Loucy (cell line): ENCODE measurements around the gene HERC5.

Source experiments
- EZH2phosphoT487 ChIP-seq: fragments of 200-600 bp; IDR thresholded peaks from 2 replicates; pipeline ENCODE4 v1.6.1; 2018; ENCODE audit warnings: antibody characterized with exemption, mild to moderate bottlenecking, moderate library complexity, borderline replicate concordance
- TF ChIP-seq, protein P1 (sequence below): fragments of 200-600 bp; sonication (generic); conservative IDR thresholded peaks from 2 replicates; pipeline ENCODE4 v1.5.1; 2014; ENCODE audit warnings: mild to moderate bottlenecking, antibody characterized with exemption, low read length

DNA sequence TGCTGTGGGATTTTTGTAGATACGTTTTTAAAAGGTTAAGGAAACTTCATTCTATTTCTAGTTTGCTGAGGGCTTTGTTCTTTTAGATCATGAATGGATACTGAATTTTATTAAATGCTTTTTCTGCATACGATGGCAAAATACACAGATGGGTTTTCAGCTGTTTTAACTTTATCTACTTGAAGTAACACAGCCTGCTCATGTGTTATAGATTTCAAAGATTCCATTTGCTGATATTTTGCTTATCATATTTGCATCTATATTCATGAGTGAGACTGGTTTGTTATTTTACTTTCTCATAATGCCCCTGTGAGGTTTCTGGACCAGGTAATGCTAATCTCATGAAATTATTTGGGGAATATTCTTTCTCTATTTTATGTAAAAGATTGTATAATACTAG is 34.5 kb upstream of the HERC5 start:
- TF ChIP-seq, protein P1, sequence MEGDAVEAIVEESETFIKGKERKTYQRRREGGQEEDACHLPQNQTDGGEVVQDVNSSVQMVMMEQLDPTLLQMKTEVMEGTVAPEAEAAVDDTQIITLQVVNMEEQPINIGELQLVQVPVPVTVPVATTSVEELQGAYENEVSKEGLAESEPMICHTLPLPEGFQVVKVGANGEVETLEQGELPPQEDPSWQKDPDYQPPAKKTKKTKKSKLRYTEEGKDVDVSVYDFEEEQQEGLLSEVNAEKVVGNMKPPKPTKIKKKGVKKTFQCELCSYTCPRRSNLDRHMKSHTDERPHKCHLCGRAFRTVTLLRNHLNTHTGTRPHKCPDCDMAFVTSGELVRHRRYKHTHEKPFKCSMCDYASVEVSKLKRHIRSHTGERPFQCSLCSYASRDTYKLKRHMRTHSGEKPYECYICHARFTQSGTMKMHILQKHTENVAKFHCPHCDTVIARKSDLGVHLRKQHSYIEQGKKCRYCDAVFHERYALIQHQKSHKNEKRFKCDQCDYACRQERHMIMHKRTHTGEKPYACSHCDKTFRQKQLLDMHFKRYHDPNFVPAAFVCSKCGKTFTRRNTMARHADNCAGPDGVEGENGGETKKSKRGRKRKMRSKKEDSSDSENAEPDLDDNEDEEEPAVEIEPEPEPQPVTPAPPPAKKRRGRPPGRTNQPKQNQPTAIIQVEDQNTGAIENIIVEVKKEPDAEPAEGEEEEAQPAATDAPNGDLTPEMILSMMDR: no peak
- TF ChIP-seq EZH2phosphoT487: no peak
